IMR-90 (cell line): ENCODE results near the gene TM9SF4.
"Not testable (repeated sequence)": the region's sequence is repeated elsewhere in the genome, so short reads cannot be mapped to it uniquely, and the experiment has no call there.

ENCODE experiments used
- FOS ChIP-seq: fragments of 150-350 bp; IDR thresholded peaks from 2 replicates; pipeline ENCODE4 v1.6.1; 2016; ENCODE audit warnings: low read depth, low read length
- MAFK ChIP-seq: IDR thresholded peaks from 2 replicates; pipeline ENCODE4 v1.6.1; 2012; ENCODE audit warnings: low read depth, low read length, improper control_type of control experiment
- POLR2A ChIP-seq: IDR thresholded peaks from 2 replicates; pipeline ENCODE4 v1.6.1; 2012; ENCODE audit warnings: mild to moderate bottlenecking, low read depth, low read length
- RAD21 ChIP-seq: IDR thresholded peaks from 2 replicates; pipeline ENCODE4 v1.6.1; 2012; ENCODE audit warnings: low read length, improper control_type of control experiment
- RCOR1 ChIP-seq: IDR thresholded peaks from 2 replicates; pipeline ENCODE4 v1.6.1; 2012; ENCODE audit warnings: mild to moderate bottlenecking, low read length, improper control_type of control experiment; ENCODE audit not compliant: insufficient replicate concordance
- SMC3 ChIP-seq: fragments of 150-350 bp; IDR thresholded peaks from 2 replicates; pipeline ENCODE4 v1.6.1; 2016; ENCODE audit warnings: low read depth, mild to moderate bottlenecking, antibody characterized with exemption, low read length, moderate library complexity
- TF ChIP-seq, protein P1 (sequence below): conservative IDR thresholded peaks from 2 replicates; pipeline ENCODE4 v1.5.1; 2012; ENCODE audit warnings: mild to moderate bottlenecking, low read depth, low read length, improper control_type of control experiment

DNA sequence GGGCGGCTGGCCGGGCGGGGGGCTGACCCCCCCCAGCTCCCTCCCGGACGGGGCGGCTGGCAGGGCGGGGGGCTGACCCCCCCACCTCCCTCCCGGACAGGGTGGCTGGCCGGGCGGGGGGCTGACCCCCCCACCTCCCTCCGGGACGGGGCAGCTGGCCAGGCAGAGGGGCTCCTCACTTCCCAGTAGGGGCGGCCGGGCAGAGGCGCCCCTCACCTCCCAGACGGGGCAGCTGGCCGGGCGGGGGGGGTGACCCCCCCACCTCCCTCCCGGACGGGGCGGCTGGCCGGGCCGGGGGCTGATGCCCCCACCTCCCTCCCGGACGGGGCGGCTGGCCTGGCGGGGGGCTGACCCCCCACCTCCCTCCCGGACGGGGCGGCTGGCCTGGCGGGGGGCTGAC lies 12.4 kb downstream of the TM9SF4 start:
- TF ChIP-seq, protein P1, sequence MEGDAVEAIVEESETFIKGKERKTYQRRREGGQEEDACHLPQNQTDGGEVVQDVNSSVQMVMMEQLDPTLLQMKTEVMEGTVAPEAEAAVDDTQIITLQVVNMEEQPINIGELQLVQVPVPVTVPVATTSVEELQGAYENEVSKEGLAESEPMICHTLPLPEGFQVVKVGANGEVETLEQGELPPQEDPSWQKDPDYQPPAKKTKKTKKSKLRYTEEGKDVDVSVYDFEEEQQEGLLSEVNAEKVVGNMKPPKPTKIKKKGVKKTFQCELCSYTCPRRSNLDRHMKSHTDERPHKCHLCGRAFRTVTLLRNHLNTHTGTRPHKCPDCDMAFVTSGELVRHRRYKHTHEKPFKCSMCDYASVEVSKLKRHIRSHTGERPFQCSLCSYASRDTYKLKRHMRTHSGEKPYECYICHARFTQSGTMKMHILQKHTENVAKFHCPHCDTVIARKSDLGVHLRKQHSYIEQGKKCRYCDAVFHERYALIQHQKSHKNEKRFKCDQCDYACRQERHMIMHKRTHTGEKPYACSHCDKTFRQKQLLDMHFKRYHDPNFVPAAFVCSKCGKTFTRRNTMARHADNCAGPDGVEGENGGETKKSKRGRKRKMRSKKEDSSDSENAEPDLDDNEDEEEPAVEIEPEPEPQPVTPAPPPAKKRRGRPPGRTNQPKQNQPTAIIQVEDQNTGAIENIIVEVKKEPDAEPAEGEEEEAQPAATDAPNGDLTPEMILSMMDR = not testable (repeated sequence)
- TF ChIP-seq RCOR1, MAFK, RAD21, SMC3, POLR2A, FOS: not testable (repeated sequence)
